Measurements from ENCODE around the gene NRXN3. TPM values are rescaled to one million over a fixed set of nuclear protein-coding genes. Genes with fewer than 3 reads are reported as not detected.

The NRXN3 gene
- polyA plus RNA-seq, 1 of the 3 experiments (the other 2 are of a cell fraction), result 1.6 TPM

GRCh38 chr14:78319887-78320635 lies 149.9 kb downstream of the NRXN3 start:
- H3K4me2 ChIP-seq, result no peak overlapping the region
- no peak overlapping the region for H3K4me3 ChIP-seq (ENCODE audit: low read depth in 2 of 2, low read length in 1 of 2)
- TF ChIP-seq GABPA (IDR thresholded peaks at IDR 0.05; ENCODE audit: low read depth), result no peak
- no peak for TF ChIP-seq SMC3 (IDR thresholded peaks at IDR 0.05; ENCODE audit: low read depth, low read length)
- no peak for TF ChIP-seq NRF1 (IDR thresholded peaks at IDR 0.05; ENCODE audit: low read depth, low read length)
- no peak for TF ChIP-seq MXI1 (IDR thresholded peaks at IDR 0.05; ENCODE audit: low read depth, low read length)
- no peak for TF ChIP-seq USF2 (IDR thresholded peaks at IDR 0.05; ENCODE audit: borderline replicate concordance, low read depth, low read length)
- H3K36me3 ChIP-seq (replicated peaks in 1 of 2; ENCODE audit: control insufficient read depth in 1 of 2, insufficient read depth in 2 of 2, low read length in 1 of 2), result no peaks in the 10 kb centered on the region
- POLR2A ChIA-PET, result no interaction called here
- H3K79me2 ChIP-seq (ENCODE audit: insufficient read depth), result no peaks in the 10 kb centered on the region
- H3K4me1 ChIP-seq (ENCODE audit: control insufficient read depth in 1 of 2, insufficient read depth in 2 of 2, low read depth in 1 of 2, low read length in 1 of 2), result no peaks in the 10 kb centered on the region; a peak in 1 of 4 replicates
- no peaks in the 10 kb centered on the region for H4K20me1 ChIP-seq (ENCODE audit: insufficient read depth)
- no peaks in the 10 kb centered on the region for H3K9me2 ChIP-seq
- no peaks in the 10 kb centered on the region for H3F3A ChIP-seq (replicated peaks; ENCODE audit: insufficient read depth)
- no peak overlapping the region for H3K9ac ChIP-seq
- DNase-seq, result peak; percentile 21
- 15% methylated on average over 12 of the region's 12 CpGs for WGBS (ENCODE audit: low lambda C conversion rate)
- no peak overlapping the region for H2AFZ ChIP-seq (ENCODE audit: low read depth)
- no peaks in the 10 kb centered on the region for H3K27me3 ChIP-seq (ENCODE audit: insufficient read depth)
- no peaks in the 10 kb centered on the region for H3K9me3 ChIP-seq
- CTCF ChIA-PET, result no interaction called here
- no peak overlapping the region; a peak in 1 of 4 replicates for H3K27ac ChIP-seq (ENCODE audit: low read depth in 2 of 2, low read length in 1 of 2)

GRCh38 chr14:78324353-78324752 lies 154.2 kb downstream of the NRXN3 start:
- Histone ChIP-seq H3K4me3 (ENCODE audit: low read depth in 2 of 2, low read length in 1 of 2) (no peak overlapping the region), H3K36me3 (replicated peaks in 1 of 2; ENCODE audit: control insufficient read depth in 1 of 2, insufficient read depth in 2 of 2, low read length in 1 of 2) (no peaks in the 10 kb centered on the region), H3K4me1 (ENCODE audit: control insufficient read depth in 1 of 2, insufficient read depth in 2 of 2, low read depth in 1 of 2, low read length in 1 of 2) (no peaks in the 10 kb centered on the region; a peak in 1 of 4 replicates), H3K79me2 (ENCODE audit: insufficient read depth) (no peaks in the 10 kb centered on the region), H4K20me1 (ENCODE audit: insufficient read depth) (no peaks in the 10 kb centered on the region), H3K4me2 (no peak overlapping the region), H3K9ac (no peak overlapping the region), H3K9me2 (no peaks in the 10 kb centered on the region), H3K27me3 (ENCODE audit: insufficient read depth) (no peaks in the 10 kb centered on the region), H3K9me3 (no peaks in the 10 kb centered on the region), H3K27ac (ENCODE audit: low read depth in 2 of 2, low read length in 1 of 2) (no peak overlapping the region), H2AFZ (ENCODE audit: low read depth) (no peak overlapping the region), H3F3A (replicated peaks; ENCODE audit: insufficient read depth) (no peaks in the 10 kb centered on the region)
- WGBS (ENCODE audit: low lambda C conversion rate), result 24% methylated on average over 1 of the region's 1 CpG
- TF ChIP-seq GABPA (IDR thresholded peaks at IDR 0.05; ENCODE audit: low read depth) (no peak), TAF1 (IDR thresholded peaks at IDR 0.05; ENCODE audit: borderline replicate concordance, low read depth, low read length) (no peak), RXRA (IDR thresholded peaks at IDR 0.05; ENCODE audit: borderline replicate concordance, low read depth) (no peak), MXI1 (IDR thresholded peaks at IDR 0.05; ENCODE audit: low read depth, low read length) (no peak), FOSL2 (IDR thresholded peaks at IDR 0.05; ENCODE audit: borderline replicate concordance, low read depth) (no peak)
- ChIA-PET POLR2A (no interaction called here), CTCF (no interaction called here)
- DNase-seq, result no peak

- TF ChIP-seq MAX (IDR thresholded peaks at IDR 0.05; ENCODE audit: low read depth) (no peak), MEF2A (IDR thresholded peaks at IDR 0.05; ENCODE audit: borderline replicate concordance, low read depth) (no peak)
- ChIA-PET POLR2A (no interaction called here), CTCF (no interaction called here)
- Histone ChIP-seq H3F3A (replicated peaks; ENCODE audit: insufficient read depth) (no peaks in the 10 kb centered on the region), H3K36me3 (replicated peaks in 1 of 2; ENCODE audit: control insufficient read depth in 1 of 2, insufficient read depth in 2 of 2, low read length in 1 of 2) (no peaks in the 10 kb centered on the region), H3K4me2 (no peak overlapping the region), H3K9me2 (no peaks in the 10 kb centered on the region), H4K20me1 (ENCODE audit: insufficient read depth) (no peaks in the 10 kb centered on the region), H3K4me1 (ENCODE audit: control insufficient read depth in 1 of 2, insufficient read depth in 2 of 2, low read depth in 1 of 2, low read length in 1 of 2) (no peaks in the 10 kb centered on the region), H3K27me3 (ENCODE audit: insufficient read depth) (no peaks in the 10 kb centered on the region), H2AFZ (ENCODE audit: low read depth) (no peak overlapping the region), H3K9ac (no peak overlapping the region), H3K27ac (ENCODE audit: low read depth in 2 of 2, low read length in 1 of 2) (no peak overlapping the region), H3K9me3 (no peaks in the 10 kb centered on the region), H3K79me2 (ENCODE audit: insufficient read depth) (no peaks in the 10 kb centered on the region), H3K4me3 (ENCODE audit: low read depth in 2 of 2, low read length in 1 of 2) (no peak overlapping the region)
- 6% methylated on average over 2 of the region's 2 CpGs for WGBS (ENCODE audit: low lambda C conversion rate)
- no peak for DNase-seq
Measured at GRCh38 chr14:78325911-78326310, 155.7 kb downstream of the NRXN3 start.

Measured in SK-N-SH (cell line).